BJ (cell line): ENCODE results near the gene FUOM. TPM values are rescaled to one million over a fixed set of nuclear protein-coding genes. Genes with fewer than 3 reads are reported as not detected.

Experiments
- CTCF ChIA-PET: fragments of 350-600 bp; formaldehyde crosslinking; extraction: SDS; loops from one replicate; lab custom pipeline; 2021; ENCODE audit warnings: antibody characterized with exemption, inconsistent platforms; lab: Yijun Ruan, JAX
- POLR2A ChIA-PET: fragments of 300-600 bp; sonication (Branson Sonifier 250); formaldehyde crosslinking; extraction: SDS; loops from one replicate; lab custom pipeline; 2021; ENCODE audit warnings: antibody characterized with exemption; lab: Charles Lee
- DNase-seq: peaks from one replicate; pipeline ENCODE4 v3.0.0-alpha.2; 2011; ENCODE audit warnings: low read depth
- H3K27me3 ChIP-seq: 2 replicates; pipeline ENCODE4 v1.6.0; 2011; ENCODE audit warnings: low read length; ENCODE audit not compliant: control insufficient read depth, insufficient read depth
- H3K36me3 ChIP-seq: 2 replicates; pipeline ENCODE4 v1.5.1; 2011; ENCODE audit warnings: low read length; ENCODE audit not compliant: control insufficient read depth, insufficient read depth
- H3K4me3 ChIP-seq: 2 replicates; pipeline ENCODE4 v1.5.1; 2011; ENCODE audit warnings: low read depth, mild to moderate bottlenecking, control low read depth, low read length
- CTCF ChIP-seq: IDR thresholded peaks from 2 replicates; pipeline ENCODE4 v1.5.1; 2011; ENCODE audit warnings: low read depth, mild to moderate bottlenecking, control low read depth, inconsistent platforms, low read length, moderate library complexity; ENCODE audit not compliant: insufficient read depth
- polyA plus RNA-seq: library from polyadenylated mRNA; depleted of rRNA; stranded (reverse); fragments of >200 nt; gene quantifications from 2 replicates; pipeline ENCODE4 v1.2.3, GENCODE V29; 2011

Gene FUOM
- polyA plus RNA-seq, 1 experiment, result 49.8 TPM

- no peak for TF ChIP-seq CTCF
- H3K4me3 ChIP-seq, result no peak overlapping the region
- ChIA-PET POLR2A (no interaction called here), CTCF (no interaction called here)
- DNase-seq, result no peak
- H3K36me3 ChIP-seq, result peaks cover 19% of the 10 kb centered on the region
- no peaks in the 10 kb centered on the region for H3K27me3 ChIP-seq
These were observed 44.3 kb upstream of the FUOM start for GRCh38 chr10:133401981-133402725.

- Histone ChIP-seq H3K36me3 (peaks cover 20% of the 10 kb centered on the region), H3K4me3 (no peak overlapping the region), H3K27me3 (no peaks in the 10 kb centered on the region)
- no peak for TF ChIP-seq CTCF
- no peak for DNase-seq
- POLR2A ChIA-PET, result no interaction called here
- CTCF ChIA-PET, result no interaction called here
These were observed 43.7 kb upstream of the FUOM start for GRCh38 chr10:133401500-133401899.

- CTCF ChIA-PET, result no interaction called here
- DNase-seq, result no peak
- no peak for TF ChIP-seq CTCF
These were observed 43.0 kb upstream of the FUOM start for GRCh38 chr10:133400624-133401424.

GRCh38 chr10:133399123-133399601 is 41.3 kb upstream of the FUOM start:
- TF ChIP-seq CTCF, result no peak
- H3K4me3 ChIP-seq, result no peak overlapping the region
- H3K27me3 ChIP-seq, result no peaks in the 10 kb centered on the region
- peaks cover 23% of the 10 kb centered on the region for H3K36me3 ChIP-seq
- CTCF ChIA-PET, result no interaction called here
- DNase-seq, result no peak
- POLR2A ChIA-PET, result no interaction called here

More at GRCh38 chr10:133400624-133401424, 43.0 kb upstream of the FUOM start:
- no peaks in the 10 kb centered on the region for H3K27me3 ChIP-seq
- no peak overlapping the region for H3K4me3 ChIP-seq
- POLR2A ChIA-PET, result no interaction called here
- peaks cover 23% of the 10 kb centered on the region for H3K36me3 ChIP-seq

- Histone ChIP-seq H3K4me3 (no peak overlapping the region), H3K36me3 (peaks cover 20% of the 10 kb centered on the region), H3K27me3 (no peaks in the 10 kb centered on the region)
- DNase-seq, result no peak
- CTCF ChIA-PET, result no interaction called here
- POLR2A ChIA-PET, result no interaction called here
- no peak for TF ChIP-seq CTCF
These were observed 40.1 kb upstream of the FUOM start for GRCh38 chr10:133397938-133398337.
